ENCODE results near the gene PANK4.
"Not testable (repeated sequence)": the region's sequence is repeated elsewhere in the genome, so short reads cannot be mapped to it uniquely, and the experiment has no call there.

The PANK4 gene

DNA sequence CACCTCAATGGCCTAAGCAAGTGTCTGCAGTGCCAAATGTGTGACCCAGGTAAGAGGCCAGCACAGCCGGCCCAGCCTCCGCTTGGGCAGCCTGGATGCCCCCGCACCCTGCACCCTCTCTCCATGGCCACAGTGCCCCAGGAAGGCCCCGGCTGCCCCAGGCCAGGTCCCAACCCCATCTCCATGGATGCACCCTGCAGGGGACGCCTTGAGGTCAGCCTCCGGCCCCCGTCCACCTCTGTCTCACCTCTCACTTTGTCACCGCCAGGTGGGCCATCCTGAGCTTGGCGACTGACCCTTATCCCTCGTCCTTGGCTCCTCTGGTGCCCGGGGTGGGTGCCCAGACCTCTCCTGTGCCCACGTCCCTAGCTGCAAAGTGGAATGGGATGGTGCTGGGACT, 32.0 kb upstream of the PANK4 start:
- DNase-seq, result no peak

DNA sequence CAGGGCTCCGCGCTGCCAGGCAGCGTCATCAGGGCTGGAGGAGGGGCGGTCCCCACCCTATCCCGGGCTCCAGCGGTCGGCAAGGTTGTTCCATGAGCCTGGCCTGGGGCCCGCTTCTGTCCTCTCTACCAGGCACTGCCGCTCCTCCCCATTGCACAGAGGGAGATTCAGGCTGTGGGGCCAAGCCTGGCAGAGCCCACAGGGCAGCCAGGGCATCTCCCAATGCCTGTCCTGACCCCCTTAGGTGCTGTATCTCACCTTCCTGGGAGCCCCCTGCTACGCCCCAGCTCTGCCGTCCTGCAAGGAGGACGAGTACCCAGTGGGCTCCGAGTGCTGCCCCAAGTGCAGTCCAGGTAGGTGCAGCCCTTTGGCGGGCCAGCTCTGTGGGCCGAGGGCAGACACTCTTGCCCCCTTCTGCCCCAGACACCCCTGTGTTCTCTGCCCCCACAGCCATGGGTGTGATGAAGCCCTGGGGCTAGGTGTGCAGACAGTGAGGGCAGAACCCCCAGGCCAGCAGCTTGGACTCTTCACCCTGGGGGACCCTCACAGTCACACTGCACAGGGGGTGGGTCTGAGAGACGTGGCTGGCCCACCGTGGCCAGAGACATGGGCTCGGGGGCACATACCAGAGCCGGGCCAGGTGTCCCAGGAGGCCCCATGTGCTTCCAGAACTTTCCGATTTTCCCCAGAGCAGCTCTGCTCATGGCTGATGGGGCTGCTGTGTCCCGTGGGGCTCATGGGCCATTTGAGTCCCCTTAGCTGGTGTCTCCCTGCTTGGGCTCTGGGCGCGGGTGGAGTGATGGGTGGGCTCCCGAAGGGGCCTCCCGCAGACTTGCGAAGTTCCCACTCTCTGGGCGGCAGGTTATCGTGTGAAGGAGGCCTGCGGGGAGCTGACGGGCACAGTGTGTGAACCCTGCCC, 31.3 kb upstream of the PANK4 start:
- DNase-seq, result no peak

DNA sequence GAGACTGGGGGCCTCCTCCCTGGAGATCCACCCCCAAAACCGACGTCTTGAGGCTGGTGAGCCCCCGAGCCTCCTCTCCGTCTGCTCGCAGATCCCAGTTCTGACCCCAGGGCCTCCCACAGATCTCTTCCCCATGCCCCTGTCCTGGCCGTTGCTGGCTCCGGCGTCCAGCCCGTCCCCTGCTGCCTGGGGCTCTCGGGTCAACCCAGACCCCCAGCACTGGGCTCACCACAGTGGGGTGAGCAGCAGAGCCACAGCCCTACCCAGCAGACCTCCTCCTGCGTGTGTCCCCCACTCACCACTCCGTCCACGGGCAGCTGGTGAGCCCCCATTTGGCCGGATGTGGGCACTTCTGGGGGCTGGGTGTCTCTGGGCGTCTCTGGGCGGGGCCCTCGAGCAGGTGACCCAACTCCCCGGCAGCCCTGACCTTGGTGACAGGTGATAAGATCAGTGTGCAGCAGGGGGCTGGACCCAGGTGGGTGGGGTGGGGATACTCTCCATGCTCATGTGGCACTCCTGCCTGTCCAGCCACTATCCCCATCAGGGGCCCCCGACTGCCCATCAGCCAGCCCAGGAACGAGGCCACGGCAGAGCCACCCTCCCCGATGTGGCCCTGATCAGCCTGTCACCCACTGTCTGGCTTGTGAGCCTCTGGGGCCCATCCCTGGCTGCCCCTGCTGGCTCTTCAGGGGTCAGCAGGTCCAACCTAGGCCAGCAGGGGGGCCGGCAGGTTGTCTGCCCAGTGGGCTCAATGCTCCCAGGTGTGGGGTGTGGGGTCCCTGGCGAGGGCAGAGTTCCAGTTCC, 30.5 kb upstream of the PANK4 start:
- peak; percentile 50 for DNase-seq

DNA sequence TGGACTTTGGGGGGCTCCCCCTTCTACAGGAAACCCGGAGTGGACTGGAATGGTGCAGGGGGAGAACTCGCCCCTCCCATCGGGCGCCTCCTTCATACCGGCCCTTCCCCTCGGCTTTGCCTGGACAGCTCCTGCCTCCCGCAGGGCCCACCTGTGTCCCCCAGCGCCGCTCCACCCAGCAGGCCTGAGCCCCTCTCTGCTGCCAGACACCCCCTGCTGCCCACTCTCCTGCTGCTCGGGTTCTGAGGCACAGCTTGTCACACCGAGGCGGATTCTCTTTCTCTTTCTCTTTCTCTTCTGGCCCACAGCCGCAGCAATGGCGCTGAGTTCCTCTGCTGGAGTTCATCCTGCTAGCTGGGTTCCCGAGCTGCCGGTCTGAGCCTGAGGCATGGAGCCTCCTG, 29.9 kb upstream of the PANK4 start, which contains the start of gene TNFRSF14:
TSS of gene TNFRSF14 (plus strand) at position 95 of the 401 bp plus-strand sequence. CDS start at position 389, 294 bp downstream.
- peak; percentile 50 for DNase-seq

DNA sequence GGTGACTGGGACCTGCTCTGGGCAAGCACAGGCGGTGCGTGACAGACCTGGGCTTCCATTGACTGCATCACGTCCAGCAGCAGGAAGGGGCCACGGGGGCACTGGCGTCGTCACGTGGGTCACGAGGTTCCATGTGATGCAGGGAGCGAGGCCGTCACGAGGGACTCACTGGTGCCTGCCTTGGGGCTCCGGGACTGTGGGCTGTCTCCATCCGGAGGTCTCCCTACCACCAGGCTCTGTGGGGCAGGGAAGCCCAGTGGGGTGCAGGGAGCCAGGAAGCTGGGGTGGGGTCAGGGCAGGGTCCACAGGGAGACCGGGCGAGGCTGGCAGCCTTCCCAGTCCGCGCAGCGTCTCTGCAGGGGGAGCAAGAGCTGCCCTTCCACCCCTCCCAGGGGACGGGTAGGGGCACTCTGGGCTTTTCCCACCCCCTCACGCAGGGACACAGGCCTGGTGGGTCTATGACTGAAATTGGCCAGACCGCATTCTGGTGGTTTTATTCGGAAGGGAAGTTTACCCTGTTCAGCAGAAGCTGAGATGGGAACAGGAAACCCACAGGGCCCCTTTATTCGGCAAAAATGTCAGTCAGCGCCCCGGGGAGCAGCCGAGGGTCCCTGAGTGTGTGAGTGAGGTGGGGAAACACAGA, 29.4 kb upstream of the PANK4 start:
- no peak for DNase-seq

DNA sequence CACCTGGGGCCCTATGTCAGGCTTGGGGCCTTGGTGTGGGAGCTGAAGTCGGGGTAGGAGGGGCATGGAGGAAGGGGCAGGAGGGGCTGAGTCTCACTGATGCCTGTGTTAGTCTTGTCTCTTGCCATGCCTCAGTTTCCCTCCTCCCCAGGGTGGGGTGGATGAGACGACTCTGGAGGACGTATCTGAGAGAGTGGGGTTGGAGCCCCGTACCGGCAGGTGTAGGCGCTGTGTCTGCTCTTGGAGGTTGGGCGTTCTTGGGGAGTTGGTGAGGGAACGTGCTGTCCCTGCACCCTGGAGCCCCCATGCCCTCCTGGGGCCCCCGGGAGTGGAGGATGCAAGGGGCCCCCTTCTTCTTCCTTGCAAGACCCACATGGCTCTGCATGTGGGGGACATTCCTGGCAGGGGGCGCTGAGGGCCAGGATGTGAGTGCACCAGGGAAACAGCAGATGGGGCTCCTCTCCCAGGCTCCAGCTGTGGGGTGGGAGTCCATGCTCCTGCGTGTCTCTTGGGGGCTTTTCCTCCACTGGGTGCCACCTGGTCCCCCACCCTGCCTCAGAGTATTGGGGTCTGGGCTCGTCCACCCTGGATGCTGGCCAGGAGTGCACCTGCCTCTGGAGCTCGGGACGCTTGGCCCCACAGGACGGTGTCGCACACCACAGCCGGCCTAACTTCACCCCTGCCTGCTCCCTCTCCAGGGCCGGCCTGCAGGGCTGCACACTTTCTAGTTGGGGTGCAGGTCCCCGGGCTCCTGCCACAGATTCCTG, 28.4 kb upstream of the PANK4 start:
- DNase-seq, result no peak

DNA sequence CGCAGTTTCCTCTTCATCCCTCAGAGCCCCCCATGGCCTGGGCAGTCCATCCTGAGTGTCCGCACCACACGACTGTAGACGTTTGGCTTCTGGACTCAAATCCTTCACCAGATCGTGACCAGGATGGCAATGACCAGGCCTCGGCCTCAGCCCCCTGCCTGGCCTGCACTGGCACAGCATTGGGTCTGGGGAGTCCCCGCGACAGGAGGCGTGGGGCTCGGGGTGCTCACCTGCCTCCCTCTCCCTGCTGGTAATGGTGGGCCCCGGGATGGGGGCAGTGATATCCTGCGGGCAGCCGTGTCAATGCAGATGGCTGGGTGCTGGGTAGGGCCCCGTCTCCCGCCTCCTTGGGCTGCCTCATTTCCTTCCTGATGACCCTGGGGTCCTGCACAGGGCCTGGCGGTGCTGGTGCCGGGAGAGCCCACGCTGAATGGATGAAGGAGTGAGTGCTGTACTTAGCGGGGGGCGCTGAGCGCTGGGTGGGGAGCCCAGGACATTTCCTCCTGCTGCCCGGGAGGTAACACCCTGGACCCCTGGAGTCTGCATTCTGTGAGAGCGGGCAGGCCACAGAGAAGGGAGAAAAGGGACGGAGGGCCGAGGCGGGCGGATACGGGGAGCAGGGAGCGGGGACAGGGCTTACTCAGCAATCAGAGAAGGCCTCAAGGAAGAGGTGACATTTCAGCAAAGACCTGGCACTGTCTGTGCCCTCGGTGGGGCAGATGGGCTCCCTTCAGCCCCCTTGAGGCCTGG, 27.6 kb upstream of the PANK4 start:
- no peak for DNase-seq

DNA sequence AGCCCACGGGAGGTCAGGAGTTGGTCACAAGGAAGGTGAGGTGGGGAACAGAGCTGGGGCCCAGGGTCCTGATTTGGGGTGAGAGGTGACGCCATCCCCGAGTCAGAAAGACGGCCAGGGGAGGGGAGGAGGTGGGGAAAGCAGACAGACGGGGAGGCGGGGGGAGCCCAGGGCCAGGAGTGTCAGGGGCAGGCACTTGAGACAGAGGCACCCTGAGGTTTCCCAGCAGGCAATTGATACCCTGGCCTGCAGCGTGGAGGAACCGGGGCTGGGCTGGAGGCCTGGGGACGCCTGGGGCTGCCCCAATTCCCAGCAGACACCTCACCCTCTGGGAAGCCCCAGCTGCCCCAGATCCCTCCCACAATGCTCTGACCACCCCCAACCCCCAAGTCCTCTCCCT, 26.7 kb upstream of the PANK4 start:
- not testable (repeated sequence) for DNase-seq

DNA sequence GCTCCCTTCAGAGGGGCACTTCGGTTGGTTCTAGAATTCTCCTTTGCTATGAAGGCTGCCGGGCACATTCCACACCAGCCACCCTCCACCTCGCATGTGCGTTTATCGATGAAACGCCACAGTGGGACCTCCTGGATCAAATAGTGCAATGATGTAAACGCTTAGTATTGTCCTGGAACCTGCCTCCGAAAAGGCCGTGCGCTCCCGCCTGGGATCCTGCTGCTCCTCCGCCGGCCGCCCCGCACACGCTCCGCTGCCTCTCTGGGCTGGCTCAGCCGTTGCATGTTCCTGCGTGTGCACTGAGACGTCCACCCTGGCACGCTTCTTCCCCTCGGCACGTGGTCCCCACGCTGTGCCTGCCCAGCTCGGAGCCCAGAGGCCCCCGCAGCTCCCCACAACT, 25.8 kb upstream of the PANK4 start:
- DNase-seq, result no peak

DNA sequence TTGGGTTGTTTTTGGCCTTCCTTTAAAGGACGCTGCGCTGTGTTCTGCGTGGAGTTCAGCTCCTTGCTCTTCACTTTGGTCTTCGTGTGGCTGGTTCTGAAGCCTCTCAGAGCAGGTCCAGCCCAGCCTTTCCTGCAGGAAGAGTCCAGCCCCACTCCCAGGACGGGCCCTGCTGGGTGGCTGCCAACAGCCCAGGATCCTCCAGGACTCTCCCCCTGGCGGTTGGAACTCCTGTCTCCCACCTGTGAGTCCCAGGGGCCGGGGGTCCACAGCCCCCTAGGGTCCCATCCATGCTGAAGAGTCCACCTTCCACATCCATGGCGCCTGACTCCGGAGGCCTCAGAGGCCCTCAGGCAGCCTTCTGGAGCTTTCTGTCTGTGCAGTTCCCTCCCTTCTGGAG, 25.1 kb upstream of the PANK4 start:
- DNase-seq, result not testable (repeated sequence)

DNA sequence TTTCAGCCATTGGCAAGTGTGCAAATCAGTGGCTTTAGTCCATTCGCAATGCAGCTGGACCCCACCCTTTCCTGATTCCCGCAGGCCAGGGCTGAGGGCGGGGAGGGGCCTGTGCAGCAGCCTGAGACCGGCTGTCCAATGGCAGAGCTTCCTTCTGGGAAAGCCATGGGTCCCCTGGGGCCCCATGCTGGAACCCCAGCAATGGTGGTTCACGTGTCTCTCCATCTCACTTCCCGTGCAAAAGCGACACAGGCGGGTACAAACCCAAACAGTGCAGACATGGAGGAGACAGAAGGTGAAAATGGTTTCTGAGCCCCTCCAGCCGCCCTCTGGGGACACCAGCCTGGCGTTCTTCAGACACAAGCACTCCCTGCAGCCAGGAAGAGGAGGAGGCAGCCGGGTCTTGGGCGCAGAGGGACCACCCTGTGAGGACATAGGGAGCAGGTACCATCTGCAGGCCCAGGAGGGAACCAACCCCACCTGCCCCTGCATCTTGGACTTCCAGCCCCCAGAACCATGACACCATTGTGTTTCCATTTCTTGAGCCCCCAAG, 24.0 kb upstream of the PANK4 start:
- DNase-seq, result not testable (repeated sequence)

DNA sequence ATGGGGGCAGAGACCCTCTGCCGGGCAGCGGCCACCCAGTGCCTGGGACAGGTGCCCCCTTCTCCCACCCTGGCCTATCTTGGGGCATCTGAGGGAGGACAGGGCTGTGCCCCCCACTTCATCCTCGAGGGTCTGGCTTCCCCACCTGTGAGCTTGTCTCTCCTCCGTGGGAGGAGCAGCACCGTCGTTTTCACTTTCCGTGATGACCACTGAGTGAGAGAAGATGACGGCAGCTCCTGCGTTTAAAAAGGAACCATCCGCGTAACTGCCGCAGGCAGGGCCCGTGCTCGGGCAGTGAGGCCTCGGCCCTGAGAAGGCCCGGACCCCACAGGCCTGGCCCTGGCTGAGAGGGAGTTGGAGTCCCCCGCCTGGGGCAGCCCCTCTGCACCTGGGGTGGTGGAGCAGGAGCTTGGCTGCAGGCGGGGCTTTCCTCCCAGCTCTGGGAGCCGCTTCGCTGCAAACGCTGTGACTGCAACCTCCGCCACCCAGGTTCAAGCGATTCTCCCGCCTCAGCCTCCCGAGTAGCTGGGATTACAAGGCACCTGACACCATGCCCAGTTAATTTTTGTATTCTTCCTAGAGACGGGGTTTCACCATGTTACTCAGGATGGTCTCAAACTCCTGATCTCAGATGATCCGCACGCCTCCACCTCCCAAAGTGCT, 23.1 kb upstream of the PANK4 start:
- DNase-seq, result not testable (repeated sequence)

DNA sequence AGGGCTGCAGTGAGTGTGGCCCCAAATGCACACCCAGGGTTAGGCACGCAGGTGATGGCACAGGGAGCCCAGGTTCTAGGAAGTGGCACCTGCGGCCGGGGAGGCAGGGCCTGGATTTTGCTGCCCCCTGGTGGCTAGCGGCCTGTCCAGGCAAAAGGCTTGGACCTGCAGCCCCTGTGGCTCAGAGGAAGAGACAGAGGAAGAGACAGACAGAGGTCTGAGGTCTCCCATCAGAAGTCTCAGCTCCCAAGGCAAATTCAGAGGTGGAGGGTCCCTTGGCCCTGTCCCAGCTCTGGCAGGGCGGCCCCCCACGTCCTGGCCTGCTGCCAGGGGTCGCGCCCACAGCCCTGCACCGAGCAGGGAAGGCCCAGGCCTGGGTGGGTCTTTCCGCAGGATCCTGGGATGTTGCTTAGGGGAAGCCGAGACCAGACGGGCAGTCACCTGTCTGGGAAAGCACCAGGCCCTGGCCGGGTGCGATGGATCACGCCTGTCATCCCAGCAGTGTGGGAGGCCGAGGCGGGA, 21.7 kb upstream of the PANK4 start:
- DNase-seq, result peak; percentile 36

DNA sequence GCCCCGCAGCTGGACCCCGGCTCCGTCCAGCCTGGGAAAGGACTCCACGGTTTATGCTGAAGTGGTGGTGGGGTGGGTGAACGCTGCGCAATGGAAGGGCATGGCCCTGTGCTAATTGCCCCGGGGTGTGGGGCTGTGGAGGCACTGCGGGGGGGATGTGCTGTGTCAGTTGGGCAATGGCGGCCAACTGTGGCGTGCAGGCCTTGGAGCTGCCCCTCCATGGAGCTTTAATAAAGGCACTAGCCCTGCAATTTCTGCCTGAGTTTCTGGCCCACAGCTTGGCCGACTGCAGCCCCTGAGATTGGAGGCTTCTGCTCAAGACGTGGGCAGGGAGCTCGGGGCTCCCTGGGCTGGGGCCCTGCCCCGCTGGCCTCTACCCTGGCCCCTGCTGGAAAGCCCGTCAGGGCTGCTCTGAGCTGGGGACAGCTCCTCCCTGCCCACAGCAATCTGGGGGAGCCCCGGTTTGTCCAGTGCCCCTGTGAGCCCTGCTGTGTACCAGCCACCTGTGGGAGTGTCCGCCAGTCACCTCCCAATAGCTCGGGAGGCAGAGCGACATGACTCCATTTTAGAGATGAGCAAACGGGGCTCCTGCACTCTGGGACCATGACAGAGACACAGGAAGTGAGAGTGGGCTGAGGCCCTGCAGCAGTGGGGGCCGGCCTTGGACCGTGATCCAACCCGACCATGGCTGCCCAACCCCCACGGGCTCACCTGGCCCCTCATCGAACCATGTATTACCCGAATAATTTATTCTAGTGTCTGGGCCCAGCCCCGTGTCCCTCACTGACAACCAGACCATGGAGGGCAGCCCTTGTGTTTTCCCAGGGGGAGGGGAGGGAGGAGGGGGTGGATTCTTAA, 21.0 kb upstream of the PANK4 start:
- DNase-seq, result no peak

DNA sequence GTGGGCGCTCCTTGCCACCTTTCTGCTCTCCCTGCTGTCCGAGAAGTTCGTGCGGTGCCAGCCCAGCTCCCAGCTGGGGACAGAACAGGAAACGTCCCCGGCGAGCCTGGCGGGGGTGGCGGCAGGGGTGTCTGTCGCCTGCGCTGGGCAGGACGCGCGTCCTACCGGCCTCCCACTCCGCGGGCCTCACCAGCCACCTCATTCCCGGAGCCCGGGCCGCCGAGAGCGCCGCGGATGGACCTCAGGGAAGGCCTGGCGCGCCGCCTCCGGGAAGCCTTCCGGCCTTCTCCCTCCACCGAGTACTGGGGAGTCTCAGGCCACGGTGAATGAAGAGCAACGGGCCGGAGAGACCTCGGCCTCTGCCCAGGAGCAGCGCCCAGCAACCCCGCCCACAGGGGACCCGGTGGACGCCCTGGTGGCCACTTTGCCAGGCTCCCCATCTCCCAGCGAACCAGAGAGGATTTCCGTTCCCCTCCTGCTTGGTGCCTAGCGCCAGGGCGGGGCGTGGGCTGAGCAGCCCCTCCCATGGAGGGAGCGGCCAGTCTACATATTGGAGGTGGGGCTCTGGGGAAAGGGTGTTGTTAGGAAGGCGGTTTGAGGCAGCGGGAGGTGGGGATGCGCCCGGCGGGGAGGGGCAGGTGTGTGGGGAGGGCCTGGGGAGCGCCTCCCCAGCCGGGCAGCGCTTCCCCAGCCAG, 20.3 kb upstream of the PANK4 start:
- DNase-seq, result peak; percentile 61

DNA sequence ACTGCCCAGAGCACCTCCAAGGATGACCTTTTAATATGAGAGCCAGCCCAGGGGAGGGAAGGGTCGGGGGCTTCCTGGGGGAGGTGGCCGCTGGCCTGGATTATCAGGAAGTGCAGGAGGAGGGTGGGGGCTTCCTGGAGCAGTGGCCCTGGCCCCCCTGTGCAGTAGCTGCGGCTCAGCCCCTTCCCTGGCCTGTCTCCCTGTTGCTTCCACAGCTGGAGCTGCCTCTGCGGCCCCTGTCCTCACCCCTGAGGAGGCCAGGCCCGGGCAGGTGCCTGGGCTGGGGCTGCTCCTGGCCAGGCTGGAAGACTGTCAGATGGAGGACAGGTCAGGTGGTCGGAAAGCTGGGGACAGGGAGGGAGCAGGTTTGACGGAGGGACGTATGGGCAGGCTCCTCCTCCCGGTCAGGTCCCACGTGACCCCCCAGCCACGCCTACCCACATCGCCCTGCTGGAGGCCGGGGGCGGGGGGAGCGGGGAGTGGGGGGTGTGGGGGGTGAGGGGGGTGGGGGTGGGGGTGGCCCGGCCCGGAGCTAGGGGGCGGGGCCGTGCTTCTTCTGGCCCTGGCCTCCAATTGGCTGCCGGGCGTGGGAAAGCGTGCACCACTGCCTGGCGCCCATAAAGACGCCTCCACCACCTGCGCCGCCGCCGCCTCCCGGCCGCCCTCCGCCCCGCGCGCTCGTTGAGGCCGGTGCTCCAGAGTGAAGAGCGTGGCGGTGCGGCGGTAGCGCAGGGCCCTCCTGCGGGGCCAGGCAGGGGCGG, 19.5 kb upstream of the PANK4 start:
- DNase-seq, result peak; percentile 28

DNA sequence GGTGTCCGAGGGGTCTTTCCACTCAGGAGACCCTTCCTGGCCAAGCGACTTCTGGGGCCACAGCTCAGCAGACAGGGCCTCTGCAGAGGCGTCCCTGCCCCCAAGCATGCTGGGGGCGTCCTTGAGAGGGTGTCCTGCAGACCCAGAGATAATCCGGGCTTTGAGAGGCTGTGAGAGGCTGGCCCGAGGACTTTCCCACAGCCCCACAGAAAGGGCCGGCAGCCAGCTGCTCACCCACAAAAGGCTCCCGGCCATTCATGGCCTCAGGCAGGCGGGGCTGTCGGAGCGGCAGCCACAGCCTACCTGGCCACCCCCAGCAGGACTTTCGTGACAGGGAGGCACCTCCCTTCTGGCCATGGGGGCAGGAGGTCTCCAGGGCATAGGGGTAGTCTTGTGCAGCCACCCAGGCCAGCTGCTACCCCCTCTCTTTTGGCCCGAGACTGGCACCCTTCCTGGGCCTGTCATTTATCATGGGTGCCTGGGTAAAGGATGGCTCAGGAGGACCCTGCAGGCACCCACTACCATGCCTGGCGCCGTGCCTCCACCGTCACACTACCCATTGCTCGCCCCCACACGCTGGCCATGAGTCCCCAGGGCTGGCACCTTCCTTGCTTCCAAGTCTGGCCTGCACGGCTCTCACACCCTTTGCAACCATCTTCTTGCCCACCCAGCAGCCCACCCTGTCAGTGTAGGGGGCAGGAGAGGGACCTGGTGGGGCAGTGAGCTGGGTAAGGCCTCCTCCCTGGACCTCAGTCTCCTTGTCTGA, 18.7 kb upstream of the PANK4 start:
- DNase-seq, result no peak

All from kidney glomerular epithelial cell (primary cell).